Measurements from ENCODE around the gene GALNT2.

GALNT2 gene

GRCh38 chr1:230315099-230315498, 248.1 kb downstream of the GALNT2 start:
- no peaks in the 10 kb centered on the region for H3K36me3 ChIP-seq (replicated peaks)
- in situ Hi-C loops (cut with HindIII; ENCODE audit: low pct_ligation_motif_present, low sequenced_read_pairs), result loop anchor here (25.0 kb wide), 1 partner anchor 678 kb away; the partner anchor contains the start of genes TAF5L and URB2

DNA sequence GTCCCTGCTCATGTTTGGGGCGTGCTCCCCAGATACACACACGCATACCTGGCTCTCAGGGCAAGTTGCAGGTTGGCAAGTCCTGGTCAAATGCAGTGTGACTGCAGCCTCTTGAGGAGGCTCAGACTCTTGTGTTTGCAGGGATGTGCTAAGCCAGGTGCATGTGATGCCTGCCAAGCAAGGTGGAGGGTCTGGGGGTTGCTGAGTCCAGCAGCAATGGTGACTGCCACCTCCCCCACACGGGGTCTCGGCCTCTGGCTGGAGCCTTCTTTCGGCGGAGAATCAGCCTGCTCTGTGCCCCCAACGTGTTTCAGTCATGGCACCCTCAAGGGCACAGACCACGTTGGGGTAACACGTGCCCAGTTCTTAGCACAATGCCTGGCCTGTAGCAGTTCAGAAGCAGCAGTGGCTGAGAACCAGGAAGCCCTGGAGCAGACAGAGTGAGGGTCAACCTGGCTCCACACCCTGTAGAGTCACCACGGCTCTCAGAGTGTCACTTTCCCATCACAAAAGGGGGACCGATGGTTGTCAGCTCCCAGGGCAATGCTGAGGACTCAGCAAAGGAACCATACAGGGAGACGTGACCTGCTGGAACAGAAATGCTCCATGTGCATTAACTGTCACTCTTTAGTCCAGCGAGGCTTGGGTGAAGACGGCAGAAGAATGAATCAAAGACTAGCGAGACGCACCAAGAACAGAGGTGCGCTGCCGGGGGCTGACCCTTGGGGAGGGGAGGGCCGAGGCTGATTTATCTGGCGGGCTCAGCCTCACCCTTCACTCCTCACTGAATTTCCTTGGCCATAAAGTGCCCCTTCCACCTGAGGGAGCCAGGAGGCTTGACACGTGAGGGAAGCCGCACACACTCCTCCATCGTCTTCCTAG, 250.1 kb downstream of the GALNT2 start:
- in situ Hi-C loops (cut with HindIII; ENCODE audit: low pct_ligation_motif_present, low sequenced_read_pairs), result loop anchor here (25.0 kb wide), 1 partner anchor 680 kb away; the partner anchor contains the start of genes TAF5L and URB2
- TF ChIP-seq CTCF (IDR thresholded peaks at IDR 0.05; ENCODE audit: low read depth, low read length, missing control alignments), result no peak
- no peaks in the 10 kb centered on the region for H3K27me3 ChIP-seq (replicated peaks)

More at GRCh38 chr1:230315099-230315498, 248.1 kb downstream of the GALNT2 start:
- H3K27me3 ChIP-seq (replicated peaks), result no peaks in the 10 kb centered on the region
- no peak overlapping the region for H3K4me3 ChIP-seq (ENCODE audit: low read depth, low read length)
- DNase-seq, result no peak
- no peak overlapping the region for H3K27ac ChIP-seq
- no peak for TF ChIP-seq CTCF (IDR thresholded peaks at IDR 0.05; ENCODE audit: low read depth, low read length, missing control alignments)

DNA sequence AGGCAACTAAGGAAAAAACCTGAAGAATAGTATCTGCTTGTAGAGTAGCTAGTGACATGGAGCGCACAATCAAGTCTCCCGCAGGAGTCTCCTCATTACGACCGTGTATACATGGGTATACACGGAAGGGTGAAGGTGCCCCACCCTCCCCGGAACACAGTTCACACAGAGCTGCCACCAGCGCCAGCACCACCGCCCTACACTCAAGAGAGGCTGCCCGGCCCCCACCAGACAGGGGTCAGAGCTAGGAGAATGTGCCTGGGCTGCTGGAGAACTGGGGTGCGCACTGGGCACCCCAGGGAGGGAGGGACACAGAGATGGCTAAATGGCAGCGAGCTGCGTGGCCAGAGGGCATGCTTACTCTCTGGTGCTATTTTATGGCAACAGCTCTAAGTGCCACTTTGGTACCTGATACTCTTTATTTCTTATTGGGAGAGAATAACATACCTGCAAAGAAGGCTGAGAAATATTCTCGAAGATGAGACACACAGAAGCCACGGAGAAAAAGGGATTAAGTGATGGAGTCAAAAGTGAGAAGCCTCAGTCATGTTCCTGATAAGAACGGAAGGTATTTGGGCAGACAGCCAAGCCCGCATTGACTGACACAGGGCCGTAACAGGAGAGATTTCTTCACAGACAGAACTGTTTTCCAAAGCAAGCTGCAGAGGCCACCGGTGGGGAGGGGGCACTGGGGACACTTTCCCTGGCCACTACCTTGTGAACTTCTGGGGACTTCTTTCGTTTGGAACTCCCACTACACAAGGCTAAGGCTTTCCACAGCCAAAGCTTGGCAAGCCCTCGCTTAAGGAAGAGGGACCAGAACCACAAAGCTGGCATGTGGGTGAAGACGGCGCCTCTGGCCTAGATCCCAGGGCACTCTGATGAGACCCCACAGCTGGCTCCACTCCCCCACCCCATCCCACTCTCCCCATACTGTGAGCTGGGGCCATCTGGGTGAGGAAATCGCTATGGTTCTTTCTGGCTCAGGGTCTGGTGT, 251.1 kb downstream of the GALNT2 start:
- in situ Hi-C loops (cut with HindIII; ENCODE audit: low pct_ligation_motif_present, low sequenced_read_pairs), result loop anchor here (25.0 kb wide), 1 partner anchor 681 kb away; the partner anchor contains the start of genes TAF5L and URB2
- H3K4me3 ChIP-seq (ENCODE audit: low read depth, low read length), result no peak overlapping the region
- DNase-seq, result peak; percentile 14
- no peak for TF ChIP-seq CTCF (IDR thresholded peaks at IDR 0.05; ENCODE audit: low read depth, low read length, missing control alignments)
- H3K36me3 ChIP-seq (replicated peaks), result no peaks in the 10 kb centered on the region
- H3K27ac ChIP-seq, result no peak overlapping the region
- H3K27me3 ChIP-seq (replicated peaks), result no peaks in the 10 kb centered on the region

More for the DNA sequence above, 250.1 kb downstream of the GALNT2 start:
- no peak overlapping the region for H3K4me3 ChIP-seq (ENCODE audit: low read depth, low read length)
- no peaks in the 10 kb centered on the region for H3K36me3 ChIP-seq (replicated peaks)
- H3K27ac ChIP-seq, result no peak overlapping the region
- DNase-seq, result no peak

DNA sequence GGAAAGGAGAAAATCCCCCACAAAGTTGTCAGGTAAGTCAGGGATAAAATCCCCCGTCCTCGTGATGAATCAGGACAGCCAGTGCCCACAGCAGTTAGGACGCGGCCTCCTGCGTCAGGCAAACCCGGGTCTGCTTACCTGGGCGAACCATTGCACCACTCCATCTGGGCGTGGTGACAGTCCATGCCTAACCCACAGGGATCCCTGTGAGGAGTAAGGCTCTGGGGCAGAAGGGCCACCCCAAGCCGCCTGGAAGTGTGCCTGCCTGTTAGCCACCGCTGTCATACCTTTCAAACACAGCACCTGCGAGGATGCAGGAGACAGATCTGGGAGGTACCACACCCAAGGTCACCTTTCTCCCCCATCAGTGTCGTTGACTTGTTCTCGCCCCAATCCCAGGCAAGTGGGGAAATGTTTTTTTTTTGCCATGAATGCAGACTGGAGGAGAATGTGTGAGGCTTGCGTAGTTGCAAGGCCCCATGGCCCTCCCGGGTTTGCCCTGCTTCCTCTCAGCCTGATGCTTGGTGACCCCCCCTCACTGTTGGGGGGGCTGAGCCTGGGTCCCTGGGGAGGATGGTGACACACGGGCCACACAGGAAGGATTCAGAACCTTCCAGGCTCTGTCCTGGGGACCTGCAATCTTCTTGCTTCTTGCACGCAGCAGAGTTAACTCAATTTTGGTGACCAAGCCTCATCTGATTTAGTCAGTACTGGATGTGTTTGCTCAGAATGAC, 252.1 kb downstream of the GALNT2 start:
- Histone ChIP-seq H3K4me3 (ENCODE audit: low read depth, low read length) (no peak overlapping the region), H3K27ac (no peak overlapping the region), H3K27me3 (replicated peaks) (no peaks in the 10 kb centered on the region), H3K36me3 (replicated peaks) (no peaks in the 10 kb centered on the region)
- no peak for TF ChIP-seq CTCF (IDR thresholded peaks at IDR 0.05; ENCODE audit: low read depth, low read length, missing control alignments)
- DNase-seq, result no peak
- in situ Hi-C loops (cut with HindIII; ENCODE audit: low pct_ligation_motif_present, low sequenced_read_pairs), result loop anchor here (25.0 kb wide), 1 partner anchor 682 kb away; the partner anchor contains the start of genes TAF5L and URB2

- no peaks in the 10 kb centered on the region for H3K36me3 ChIP-seq (replicated peaks)
- no peaks in the 10 kb centered on the region for H3K27me3 ChIP-seq (replicated peaks)
- TF ChIP-seq CTCF (IDR thresholded peaks at IDR 0.05; ENCODE audit: low read depth, low read length, missing control alignments), result no peak
- H3K4me3 ChIP-seq (ENCODE audit: low read depth, low read length), result no peak overlapping the region
- in situ Hi-C loops (cut with HindIII; ENCODE audit: low pct_ligation_motif_present, low sequenced_read_pairs), result loop anchor here (25.0 kb wide), 1 partner anchor 684 kb away; the partner anchor contains the start of genes TAF5L and URB2
- no peak overlapping the region for H3K27ac ChIP-seq
- no peak for DNase-seq
These were observed 253.8 kb downstream of the GALNT2 start for GRCh38 chr1:230320804-230321203.
